HG03558 (cell line): ENCODE measurements around the gene CSNK2B.

Experiments used
- ATAC-seq: cut with Tn5 transposase; IDR thresholded peaks from one replicate; pipeline ENCODE4 v1.9.1; 2021; ENCODE audit warnings: moderate number of reproducible peaks; ENCODE audit not compliant: unreplicated experiment; ENCODE audit errors: extremely low read depth

CSNK2B gene

DNA sequence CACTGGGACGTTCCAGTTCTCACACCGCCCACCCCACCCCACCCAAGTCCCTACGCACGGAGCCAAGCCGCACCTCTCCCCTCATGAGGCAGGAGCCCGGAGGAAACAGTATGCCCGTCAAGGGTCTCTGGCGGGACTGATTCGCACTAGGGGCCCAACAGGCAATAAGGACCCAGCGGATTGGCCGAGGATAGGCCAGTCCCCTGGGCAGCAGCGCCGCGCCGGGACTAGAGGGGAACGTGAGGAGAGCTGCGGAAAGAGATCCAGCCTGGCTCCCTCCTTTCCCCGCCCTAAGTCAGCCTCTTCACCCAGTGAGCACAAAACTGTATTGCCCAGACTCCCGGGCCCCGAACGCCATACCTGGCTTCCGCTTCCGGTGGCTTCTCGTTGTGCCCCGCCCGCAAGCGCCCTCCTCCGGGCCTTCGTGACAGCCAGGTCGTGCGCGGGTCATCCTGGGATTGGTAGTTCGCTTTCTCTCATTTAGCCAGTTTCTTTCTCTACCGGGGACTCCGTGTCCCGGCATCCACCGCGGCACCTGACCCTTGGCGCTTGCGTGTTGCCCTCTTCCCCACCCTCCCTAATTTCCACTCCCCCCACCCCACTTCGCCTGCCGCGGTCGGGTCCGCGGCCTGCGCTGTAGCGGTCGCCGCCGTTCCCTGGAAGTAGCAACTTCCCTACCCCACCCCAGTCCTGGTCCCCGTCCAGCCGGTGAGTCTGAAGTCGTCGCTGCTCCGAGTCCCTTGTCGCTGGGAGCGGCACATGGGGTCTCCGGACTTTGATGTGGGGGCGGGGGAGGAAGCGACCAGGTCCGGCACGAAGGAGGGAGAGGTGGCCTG is at the start of gene CSNK2B:
TSS of gene CSNK2B (plus strand) at position 580 of the 836 bp plus-strand sequence. CDS start 752 bp downstream, outside the sequence.
- peak; percentile 45 for ATAC-seq

DNA sequence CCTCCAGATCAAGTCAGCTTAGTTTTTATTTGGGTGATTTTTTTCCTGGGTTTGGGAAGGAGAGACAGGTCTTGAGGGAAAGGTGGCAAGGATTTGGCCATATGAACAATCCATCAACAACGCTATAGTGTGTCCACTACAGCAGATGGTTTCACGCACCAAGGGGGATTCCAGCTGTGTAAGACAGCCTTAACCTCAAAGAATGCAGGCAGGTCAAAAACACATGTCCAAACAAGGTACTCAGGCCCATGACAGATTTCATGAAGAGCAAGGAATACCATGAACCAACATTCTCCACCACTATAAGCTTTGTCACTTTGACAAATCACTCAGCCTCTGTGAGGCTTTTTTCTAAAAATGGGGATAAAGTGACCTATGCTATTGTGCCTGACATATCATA is 48.9 kb upstream of the CSNK2B start:
- no peak for ATAC-seq

DNA sequence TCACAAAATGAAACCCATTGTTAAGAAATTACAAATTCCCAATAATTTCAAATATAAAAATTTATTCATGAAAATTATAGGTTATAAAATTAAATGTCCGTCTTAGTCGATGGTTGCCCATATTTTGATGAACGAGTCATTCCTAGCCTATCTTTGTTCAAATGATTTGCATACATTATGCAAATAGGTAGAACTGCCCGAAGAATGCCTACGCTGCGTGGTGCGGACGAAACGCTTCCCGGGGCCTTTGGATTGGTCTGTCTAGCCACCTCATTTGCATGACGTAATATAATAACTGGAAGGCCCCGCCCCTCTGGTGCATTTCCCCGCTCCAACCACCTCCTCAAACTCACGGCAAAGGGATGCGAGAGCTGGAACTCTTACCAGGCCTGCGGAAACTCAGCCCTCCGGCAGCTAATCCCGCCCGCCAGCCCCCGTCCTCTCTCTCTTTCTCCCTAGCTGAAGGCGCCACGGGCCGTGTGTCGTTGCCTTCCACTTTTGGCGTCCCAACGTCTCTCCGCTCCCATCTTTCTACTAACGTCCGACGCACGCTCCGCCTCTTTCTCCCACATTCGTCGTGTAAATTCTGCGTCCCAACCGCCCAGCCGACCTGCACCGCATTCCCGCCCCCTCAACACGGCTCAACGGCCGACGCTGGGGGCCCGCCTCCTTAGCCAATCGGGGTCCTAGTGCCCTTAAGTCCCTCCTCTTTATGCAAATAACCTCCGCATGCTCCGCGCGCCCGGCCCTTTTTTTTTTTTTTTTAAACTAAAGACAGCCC is 45.9 kb upstream of the CSNK2B start:
- ATAC-seq, result peak; percentile 68

DNA sequence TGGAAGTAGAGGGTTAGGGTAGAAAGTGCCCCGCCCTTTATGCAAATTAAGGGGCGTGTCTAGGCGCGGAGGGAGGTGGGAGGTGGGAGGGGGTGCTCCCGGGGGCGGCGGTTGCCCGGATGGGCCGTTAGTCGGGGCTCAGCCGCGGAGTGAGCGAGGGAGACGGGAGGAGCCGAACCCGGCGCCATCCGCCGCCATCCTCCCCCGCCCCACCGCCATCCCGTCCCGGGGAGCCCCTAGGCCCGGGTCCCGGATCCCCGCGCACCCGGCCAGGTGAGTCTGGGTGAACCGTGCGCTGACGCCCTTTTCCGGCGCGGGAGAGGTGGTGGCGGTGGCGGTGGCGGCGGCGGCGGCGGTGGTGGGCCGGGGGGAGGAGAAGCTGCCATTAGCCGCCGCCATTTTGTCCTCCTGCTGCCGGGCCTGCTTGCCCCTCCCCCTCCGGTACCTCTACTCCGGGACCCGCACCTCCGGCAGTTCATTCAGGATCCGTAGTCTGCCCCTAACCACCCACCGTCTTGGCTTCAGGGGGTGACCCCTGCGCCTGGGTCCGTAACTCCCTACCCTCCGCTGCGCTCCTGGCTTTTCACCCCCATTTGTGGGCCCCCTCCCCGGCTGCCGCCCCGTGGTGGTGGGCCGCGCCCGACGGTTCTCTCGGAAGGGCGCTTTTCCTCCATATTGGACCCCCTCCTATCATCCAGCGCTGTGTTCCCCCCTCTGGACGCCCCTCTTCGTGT is 45.1 kb upstream of the CSNK2B start, which contains the start of gene PRRC2A:
TSS of gene PRRC2A (plus strand) at position 130 of the 734 bp plus-strand sequence. CDS start 2,075 bp downstream, outside the sequence.
- peak; percentile 19 for ATAC-seq

DNA sequence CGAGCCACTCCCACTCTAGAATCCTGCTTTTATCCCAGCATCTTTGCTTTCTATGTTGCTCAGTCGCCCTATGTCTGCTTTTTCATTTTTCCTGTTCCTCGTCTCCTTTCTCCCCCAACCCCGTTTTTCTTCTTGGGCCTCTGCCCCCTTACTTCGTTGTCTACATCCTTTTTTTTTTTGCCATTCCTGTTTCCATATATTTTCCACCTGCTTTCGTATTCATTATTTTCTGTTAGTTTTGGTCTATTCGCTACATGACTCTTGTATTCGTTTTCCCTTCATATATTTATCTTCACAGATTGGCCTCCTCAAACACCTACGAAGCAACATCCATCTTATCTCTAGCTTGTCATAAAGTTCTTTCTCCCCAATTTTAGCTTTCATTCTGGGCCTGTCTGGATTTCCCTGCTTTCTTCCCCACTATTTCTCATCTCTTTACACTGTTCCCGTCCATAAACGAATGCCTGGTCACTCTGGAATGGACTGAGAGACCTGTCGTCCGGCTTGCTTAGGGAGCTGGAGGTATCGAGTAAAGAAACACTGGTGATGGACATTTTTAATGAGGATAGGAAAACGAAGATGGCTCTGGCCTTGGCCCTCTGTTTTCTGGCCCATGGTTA is 44.5 kb upstream of the CSNK2B start:
- ATAC-seq, result no peak

DNA sequence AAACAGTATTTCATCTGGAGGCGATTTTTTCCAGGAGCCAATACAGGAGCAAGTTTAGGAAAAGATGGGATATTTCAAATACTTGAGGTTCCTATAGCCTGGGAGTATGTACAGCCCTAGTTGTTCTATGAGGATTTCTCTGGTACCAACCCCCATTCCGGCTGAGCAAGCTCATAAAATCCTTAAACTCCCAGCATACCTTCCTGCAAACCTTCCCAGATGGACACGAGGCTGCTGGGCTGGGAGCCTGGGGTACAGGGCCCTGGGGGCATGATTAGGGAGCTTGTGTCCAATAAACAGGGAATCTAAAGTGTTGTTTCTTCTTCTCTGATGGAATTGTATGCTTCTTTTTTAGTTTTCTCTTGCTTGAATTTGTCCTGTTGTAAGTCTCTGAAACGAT is 43.9 kb upstream of the CSNK2B start:
- no peak for ATAC-seq

DNA sequence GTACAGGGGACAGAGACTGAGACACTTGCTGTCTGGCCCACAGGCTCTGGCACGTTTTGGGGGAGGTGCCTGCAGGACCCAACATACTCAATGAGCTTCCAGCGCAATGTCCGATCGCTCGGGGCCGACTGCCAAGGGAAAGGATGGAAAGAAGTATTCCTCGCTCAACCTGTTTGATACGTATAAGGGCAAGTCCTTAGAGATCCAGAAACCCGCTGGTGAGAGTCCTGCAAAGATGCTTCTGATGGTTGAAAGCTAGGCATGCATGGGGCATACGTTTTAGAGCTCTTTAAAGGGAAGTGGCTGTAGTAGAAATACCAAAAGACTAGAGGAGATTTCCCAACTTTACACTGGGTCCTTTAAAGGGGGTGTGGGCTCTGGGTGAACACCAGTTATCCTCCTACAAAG is 43.2 kb upstream of the CSNK2B start:
- no peak for ATAC-seq

DNA sequence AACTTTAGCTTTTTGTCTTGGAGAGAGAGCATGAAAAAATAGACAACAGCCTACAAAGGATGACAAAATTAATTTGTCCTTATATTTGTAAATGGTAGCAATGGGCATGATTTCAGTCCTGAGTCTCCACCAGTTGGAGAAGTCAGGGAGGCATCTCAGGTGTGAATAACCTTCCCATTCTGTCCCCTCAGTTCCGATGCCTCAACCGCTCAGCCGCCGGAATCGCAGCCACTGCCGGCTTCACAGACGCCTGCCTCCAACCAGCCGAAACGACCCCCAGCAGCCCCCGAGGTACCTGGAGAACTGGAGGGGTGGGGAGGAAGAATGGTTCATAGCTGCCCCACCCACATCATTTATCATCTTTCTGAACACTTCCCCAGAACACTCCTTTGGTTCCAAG is 41.8 kb upstream of the CSNK2B start:
- ATAC-seq, result no peak

DNA sequence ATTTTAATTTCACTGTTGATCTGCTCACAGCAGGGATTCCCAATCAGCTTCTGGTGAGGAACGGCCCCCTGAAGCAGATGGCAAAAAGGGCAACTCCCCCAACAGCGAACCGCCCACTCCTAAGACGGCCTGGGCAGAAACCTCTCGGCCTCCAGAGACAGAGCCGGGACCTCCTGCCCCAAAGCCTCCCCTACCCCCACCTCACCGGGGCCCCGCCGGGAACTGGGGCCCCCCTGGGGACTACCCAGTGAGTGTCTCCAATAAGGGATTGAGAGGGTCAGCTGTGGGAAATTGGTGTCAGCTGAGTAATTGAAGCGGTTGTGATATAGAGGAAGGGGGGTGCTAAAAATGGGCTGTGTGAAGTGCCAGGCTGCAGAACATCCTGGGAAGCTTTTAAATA is 38.9 kb upstream of the CSNK2B start:
- ATAC-seq, result no peak

DNA sequence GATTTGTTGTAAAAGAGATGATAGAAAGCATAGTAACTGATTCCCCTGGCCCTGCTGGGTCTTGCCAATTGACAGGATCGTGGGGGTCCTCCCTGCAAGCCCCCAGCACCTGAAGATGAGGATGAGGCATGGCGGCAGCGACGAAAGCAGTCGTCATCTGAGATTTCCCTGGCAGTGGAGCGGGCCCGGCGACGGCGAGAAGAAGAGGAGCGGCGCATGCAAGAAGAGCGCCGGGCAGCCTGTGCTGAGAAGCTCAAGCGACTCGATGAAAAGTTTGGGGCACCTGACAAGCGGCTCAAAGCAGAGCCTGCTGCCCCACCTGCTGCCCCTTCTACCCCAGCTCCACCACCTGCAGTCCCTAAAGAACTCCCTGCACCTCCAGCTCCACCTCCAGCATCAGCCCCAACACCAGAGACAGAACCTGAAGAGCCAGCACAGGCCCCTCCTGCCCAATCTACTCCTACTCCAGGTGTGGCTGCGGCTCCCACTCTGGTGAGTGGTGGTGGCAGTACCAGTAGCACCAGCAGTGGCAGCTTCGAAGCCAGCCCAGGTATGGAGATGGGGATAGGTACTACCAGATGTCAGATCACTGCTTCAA is 38.1 kb upstream of the CSNK2B start:
- no peak for ATAC-seq

DNA sequence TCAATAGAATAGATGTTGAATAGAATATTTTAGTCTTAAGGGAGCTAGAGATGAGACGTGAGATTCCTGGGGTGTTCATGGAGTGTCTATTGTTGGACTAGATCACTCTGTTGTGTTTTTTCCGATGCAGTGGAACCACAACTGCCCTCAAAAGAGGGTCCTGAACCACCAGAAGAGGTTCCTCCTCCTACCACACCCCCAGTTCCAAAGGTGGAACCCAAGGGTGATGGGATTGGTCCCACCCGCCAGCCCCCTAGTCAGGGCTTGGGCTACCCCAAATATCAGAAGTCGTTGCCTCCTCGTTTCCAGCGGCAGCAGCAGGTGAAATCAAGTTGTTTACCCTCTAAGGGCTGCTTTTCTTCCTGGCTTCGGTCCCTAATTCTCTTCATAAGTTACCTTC is 36.9 kb upstream of the CSNK2B start:
- no peak for ATAC-seq

DNA sequence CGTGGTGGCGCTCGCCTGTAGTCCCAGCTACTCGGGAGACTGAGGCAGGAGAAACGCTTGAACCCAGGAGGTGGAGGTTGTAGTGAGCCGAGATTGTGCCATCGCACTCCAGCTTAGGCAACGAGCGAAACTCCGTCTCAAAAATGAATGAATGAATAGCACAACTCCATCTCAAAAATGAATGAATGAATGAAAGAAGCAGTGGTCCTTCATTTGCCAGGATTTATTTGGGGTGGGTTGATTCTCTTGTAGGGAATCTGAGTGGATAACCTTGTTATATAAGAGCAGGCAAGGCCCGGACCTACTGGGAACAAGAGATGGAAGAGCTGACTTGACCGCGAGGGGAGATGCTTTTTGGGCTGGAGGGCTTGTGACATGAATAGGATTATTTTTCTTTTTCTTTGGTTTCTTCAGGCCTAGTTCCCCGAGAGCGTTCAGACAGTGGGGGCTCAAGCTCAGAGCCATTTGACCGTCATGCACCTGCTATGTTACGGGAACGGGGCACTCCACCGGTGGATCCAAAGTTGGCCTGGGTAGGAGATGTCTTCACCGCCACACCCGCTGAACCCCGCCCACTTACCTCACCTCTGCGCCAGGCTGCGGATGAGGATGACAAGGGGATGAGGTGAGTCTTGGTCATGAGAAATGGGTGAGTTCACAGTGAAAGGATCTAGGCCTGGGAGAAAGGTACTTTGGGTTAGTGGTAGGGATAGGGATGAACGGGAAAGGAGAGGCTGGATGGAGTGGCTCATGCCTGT is 35.5 kb upstream of the CSNK2B start:
- no peak for ATAC-seq

DNA sequence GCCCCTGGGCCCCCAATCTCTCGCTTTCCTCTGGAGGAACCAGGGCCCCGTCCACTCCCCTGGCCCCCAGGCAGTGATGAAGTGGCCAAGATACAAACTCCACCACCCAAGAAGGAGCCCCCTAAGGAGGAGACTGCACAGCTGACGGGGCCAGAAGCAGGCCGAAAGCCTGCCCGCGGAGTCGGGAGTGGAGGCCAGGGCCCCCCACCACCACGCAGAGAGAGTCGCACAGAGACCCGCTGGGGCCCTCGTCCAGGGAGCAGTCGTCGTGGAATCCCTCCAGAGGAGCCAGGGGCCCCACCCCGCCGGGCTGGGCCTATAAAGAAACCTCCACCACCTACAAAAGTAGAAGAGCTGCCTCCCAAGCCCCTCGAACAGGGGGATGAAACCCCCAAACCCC is 34.7 kb upstream of the CSNK2B start:
- no peak for ATAC-seq

DNA sequence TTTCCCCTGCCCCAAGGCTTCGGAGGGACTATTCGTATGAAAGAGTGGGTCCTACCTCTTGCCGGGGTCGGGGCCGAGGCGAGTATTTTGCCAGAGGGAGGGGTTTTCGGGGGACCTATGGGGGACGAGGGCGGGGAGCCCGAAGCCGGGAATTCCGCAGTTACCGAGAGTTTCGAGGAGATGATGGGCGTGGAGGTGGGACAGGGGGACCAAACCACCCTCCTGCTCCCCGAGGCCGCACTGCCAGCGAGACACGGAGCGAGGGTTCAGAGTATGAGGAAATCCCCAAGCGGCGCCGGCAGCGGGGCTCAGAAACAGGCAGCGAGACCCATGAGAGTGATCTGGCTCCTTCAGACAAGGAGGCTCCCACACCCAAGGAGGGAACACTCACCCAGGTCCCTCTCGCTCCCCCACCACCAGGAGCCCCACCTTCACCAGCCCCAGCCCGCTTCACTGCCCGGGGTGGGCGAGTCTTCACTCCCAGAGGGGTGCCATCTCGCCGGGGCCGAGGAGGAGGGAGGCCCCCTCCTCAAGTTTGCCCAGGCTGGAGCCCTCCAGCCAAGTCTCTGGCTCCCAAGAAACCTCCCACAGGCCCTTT is 34.1 kb upstream of the CSNK2B start:
- no peak for ATAC-seq

DNA sequence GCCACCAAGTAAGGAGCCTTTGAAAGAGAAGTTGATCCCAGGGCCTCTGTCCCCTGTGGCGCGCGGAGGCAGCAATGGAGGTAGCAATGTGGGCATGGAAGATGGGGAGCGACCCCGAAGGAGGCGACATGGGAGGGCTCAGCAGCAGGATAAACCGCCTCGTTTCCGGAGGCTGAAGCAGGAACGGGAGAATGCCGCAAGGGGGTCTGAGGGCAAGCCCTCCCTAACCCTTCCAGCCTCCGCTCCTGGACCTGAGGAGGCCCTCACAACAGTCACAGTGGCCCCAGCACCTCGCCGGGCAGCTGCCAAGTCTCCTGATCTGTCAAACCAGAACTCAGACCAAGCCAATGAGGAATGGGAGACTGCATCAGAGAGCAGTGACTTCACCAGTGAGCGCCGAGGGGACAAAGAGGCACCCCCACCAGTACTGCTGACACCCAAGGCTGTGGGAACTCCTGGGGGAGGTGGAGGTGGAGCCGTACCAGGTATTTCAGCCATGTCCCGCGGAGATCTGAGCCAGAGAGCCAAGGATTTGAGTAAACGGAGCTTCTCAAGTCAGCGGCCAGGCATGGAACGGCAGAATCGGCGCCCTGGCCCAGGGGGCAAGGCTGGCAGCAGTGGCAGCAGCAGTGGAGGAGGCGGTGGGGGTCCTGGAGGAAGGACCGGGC is 33.5 kb upstream of the CSNK2B start:
- ATAC-seq, result no peak

DNA sequence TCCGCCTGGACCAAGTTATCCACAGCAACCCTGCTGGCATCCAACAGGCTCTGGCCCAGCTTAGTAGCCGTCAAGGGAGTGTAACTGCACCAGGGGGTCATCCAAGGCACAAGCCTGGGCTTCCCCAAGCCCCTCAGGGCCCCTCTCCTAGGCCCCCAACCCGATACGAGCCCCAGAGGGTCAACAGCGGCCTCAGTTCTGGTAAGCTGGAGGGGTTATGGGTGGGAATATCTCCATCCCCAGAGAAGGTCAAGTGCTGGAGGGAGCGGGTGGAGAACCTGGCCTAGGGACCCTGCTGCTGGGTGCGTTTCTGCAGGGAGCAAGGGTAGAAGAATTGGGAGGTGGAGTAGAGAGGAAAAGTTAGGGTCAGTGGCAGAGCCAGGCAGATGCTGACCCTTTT is 32.4 kb upstream of the CSNK2B start:
- ATAC-seq, result no peak

DNA sequence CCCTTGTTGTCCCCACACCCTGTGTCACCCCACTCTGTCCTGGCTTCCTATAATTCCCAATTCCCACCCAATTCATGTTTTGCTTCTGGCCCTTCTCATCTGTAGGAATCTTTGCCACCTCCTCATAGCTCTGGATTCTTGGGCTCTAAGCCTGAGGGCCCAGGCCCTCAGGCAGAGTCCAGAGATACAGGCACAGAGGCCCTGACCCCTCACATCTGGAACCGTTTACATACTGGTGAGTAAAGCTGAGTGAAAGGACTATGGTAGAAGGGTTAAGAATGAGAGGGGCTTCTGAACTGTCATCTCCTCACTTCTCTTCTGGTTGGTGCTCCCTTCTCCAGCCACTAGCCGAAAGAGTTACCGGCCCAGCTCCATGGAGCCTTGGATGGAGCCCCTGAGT is 31.7 kb upstream of the CSNK2B start:
- no peak for ATAC-seq

DNA sequence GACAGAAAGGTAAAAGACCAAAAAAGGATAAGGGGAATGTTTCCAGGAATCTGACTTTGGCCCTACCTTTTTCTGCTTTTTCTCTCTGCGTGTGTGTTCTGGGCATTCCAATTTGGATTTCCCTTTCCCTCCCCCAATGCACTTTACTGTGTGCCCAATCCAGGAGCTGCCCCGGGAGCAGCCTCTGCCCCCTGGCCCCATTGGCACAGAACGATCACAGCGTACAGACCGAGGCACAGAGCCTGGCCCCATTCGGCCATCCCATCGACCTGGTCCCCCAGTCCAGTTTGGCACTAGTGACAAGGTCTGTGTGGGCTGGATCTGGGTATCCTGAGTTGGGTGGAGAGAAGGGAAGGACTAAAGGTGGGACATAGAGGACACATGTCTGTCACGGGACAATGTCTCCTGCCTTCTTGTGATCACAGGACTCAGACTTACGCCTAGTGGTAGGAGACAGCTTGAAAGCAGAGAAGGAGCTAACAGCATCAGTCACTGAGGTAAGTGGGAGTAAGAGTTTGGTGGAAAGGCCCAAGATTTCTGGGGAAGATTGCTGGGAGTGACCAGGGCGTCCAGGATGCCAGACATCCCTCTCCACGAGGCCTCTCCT is 30.8 kb upstream of the CSNK2B start:
- ATAC-seq, result no peak
